NCI-H460 (cell line): ENCODE results near the gene ATRN. TPM values are rescaled to one million over a fixed set of nuclear protein-coding genes. Genes with fewer than 3 reads are reported as not detected.
"Not testable (repeated sequence)": the region's sequence is repeated elsewhere in the genome, so short reads cannot be mapped to it uniquely, and the experiment has no call there.

Experiments used
- DNase-seq: peaks from one replicate; pipeline ENCODE4 v3.0.0-alpha.2; 2016; ENCODE audit warnings: low read depth; ENCODE audit errors: extremely low read depth
- total RNA-seq: library from RNA; depleted of rRNA; stranded (reverse); fragments of >200 nt; shearing (Covaris generic); gene quantifications from 2 replicates; pipeline ENCODE4 v1.2.3, GENCODE V29; 2014

Gene ATRN
- total RNA-seq, 1 experiment from 2014 or later, result 35.6 TPM

GRCh38 chr20:3465301-3465700 is 5.5 kb upstream of the ATRN start:
- no peak for DNase-seq

- no peak for DNase-seq
Observed at GRCh38 chr20:3470208-3470626, 601 bp upstream of the ATRN start.

DNA sequence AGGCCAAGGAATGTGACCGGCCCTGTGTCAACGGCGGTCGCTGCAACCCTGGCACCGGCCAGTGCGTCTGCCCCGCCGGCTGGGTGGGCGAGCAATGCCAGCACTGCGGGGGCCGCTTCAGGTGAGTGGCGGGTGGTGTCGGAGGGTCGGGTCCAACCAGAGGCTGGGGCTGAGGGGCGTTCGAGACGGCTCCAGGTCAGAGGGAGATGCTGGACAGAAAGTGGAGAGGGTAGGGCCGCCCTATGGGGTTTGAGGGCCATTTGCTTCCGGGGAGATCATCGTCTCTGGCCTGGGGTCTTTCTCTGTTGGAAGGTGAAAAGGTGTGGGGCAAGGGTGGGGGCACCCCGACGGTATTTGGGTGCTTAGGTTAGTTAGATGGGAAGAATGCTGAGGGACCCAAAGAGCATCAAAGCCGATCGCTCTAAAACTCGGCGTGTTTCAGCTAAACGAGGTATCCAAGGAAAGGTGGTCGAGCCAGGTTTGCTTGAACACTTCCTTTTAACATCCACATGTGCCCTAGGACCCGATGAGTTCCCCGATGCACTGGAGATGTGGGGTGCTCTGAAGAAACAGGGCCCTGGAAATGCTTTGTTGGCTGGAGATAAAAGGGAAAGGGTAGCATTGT is 691 bp downstream of the ATRN start:
- no peak for DNase-seq

DNA sequence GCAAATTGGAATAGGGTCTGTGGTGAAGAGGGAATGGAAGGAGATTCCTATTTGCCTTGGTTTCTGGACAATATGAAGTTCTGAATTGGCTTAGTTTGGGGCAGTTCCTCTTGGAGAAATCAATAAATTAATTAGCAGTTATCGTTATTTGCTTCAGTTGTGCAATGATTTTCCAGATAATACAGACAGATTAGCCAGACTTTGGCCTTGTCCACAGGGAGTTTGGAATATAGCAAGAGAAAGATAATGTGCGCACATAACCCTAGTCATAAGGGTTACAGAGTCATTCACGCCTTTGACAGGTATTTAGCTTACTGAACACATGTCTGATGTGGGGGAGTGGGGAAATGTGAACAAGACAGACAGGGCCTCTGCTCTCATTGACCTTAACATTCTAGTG is 1.3 kb downstream of the ATRN start:
- no peak for DNase-seq

GRCh38 chr20:3473324-3473723 is 2.5 kb downstream of the ATRN start:
- DNase-seq, result no peak

DNA sequence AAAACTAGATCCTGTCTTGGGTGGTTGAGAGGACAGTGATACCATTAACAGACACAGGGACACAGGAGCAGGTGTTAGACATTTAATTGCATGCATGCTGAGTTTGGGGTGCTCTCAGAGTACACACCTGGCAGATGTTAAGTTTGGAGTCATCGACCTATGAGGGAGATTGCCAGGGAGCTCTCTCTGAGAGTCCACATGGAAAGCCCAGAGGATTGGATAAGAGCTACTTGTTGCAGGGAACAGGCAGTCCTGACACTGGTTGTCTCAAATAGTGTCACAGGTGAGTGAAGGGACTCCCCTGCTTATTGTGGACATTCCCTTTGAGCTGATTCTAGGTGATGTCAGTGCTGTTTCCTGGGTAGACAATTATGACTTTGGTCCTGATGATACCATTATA is 3.1 kb downstream of the ATRN start:
- DNase-seq, result no peak

GRCh38 chr20:3477003-3477860 is 6.4 kb downstream of the ATRN start:
- not testable (repeated sequence) for DNase-seq

DNA sequence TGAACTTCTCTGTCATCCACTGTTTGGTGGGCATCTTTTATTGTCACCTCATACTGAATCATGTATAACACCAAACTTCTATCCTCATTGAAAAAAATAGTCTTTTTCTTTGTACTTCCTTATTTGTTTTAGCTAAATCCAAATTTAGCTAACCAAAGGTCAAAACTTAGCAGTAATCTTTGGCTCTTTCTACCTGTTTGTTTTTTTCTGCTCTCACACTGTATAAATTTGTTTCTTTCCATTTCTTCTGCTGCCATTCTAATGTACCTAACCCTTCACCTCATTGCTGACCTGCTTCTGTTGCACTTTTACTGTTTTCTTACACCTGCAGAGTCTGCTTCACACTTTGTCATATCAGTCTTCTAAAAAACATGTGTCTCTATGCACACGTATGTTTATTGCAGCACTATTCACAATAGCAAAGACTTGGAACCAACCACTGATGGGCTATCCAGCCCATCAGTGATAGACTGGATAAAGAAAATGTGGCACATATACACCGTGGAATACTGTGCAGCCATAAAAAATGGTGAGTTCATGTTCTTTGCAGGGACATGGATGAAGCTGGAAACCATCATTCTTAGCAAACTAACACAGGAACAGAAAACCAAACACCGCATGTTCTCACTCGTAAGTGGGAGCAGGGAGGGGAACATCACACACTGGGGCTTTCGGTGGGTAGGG is 7.2 kb downstream of the ATRN start:
- no peak for DNase-seq

- no peak for DNase-seq
Observed at GRCh38 chr20:3479025-3479424, 8.2 kb downstream of the ATRN start.

GRCh38 chr20:3479759-3480615 is 9.2 kb downstream of the ATRN start:
- DNase-seq, result no peak

GRCh38 chr20:3483309-3483708 is 12.5 kb downstream of the ATRN start:
- no peak for DNase-seq

GRCh38 chr20:3483784-3484183 is 13.0 kb downstream of the ATRN start:
- DNase-seq, result no peak

DNA sequence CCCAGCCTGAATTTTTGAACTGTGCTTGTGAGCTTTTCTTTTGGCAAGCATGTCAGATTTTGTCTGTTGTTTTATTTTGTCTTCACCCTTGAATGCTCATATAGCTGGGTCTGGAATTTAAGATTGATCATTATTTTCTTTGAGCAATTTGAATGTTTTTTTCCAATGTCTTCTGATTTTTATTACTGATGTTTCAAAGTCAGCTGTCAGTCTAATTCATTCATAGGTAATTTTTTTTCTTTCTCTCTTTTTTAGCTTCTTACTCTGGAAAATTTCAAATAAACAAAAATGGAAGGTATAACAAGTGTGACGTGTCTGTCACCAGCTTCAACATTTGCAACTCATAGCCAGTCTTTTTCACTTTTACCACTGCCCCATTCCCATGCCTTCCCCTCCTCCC is 15.1 kb downstream of the ATRN start:
- no peak for DNase-seq

DNA sequence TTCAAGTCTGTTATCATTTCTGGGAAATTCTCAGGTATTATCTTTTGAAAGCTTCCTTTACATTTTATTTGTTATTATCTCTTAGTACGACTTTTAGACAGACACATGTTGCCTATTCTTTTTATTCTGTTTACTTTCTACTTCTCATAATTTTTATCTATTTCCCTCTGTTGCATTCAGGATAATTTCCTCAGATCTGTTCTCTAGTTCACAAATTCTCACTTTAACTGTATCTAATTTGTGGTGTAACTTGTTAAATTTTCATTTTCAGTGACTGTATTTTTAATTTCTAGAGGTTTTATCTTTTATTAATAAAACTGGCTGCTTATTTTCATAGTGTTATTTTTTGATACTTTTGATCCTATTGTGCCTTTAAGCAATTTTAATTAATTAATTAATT is 16.0 kb downstream of the ATRN start:
- no peak for DNase-seq

GRCh38 chr20:3492669-3493068 is 21.9 kb downstream of the ATRN start:
- no peak for DNase-seq

DNA sequence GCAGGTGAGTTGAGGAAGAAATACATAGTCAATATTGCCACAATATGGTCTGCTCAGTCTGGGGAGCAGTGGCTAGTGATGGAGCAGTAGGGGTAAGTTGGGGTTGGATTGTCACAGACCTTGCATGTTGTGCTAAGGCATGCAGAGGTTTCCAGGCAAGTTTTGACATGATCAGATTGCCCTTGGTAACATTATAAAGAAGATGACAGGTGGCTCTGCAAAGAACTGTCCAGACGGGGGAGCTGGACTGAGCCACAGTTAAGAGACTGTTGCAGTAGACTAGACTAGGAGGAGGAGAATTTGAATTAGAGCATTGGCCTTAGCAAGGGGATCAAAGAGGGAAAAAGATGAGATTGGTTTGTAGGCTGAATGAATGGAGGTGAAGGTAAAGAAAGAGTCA is 23.4 kb downstream of the ATRN start:
- no peak for DNase-seq

DNA sequence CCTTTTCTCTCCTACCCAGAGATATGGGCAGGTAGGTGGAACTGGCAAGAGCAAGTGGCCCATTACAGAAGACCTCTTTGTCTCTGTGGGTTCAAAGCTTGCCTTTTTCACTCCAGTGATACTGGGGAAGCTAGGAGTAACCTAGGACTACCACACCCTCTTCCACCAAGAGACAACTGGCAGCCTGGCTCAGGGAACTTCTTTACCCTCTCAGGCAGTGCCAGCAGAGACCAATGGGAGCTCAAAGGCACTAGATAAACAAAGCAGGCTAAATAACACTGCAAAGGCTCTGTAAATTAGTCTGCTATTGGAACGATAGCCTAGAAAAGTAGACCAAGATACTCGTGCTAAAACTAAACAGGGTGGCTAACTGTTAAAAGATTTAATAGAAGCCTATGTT is 32.1 kb downstream of the ATRN start:
- no peak for DNase-seq

GRCh38 chr20:3505148-3505547 is 34.3 kb downstream of the ATRN start:
- no peak for DNase-seq

- no peak for DNase-seq
Observed at GRCh38 chr20:3509064-3509463, 38.2 kb downstream of the ATRN start.

- no peak for DNase-seq
Observed at GRCh38 chr20:3510110-3510509, 39.3 kb downstream of the ATRN start.

GRCh38 chr20:3512239-3512638 is 41.4 kb downstream of the ATRN start:
- DNase-seq, result not testable (repeated sequence)
